GM12891 (cell line): Measurements from ENCODE around the gene IL10.

Experiments used
- DNase-seq: peaks from one replicate; pipeline ENCODE4 v3.0.0; 2011; ENCODE audit warnings: low spot score; ENCODE audit not compliant: insufficient read length
- FAIRE-seq: peaks from 2 replicates; lab custom pipeline; 2011; peaks lifted over from hg19 to GRCh38; lab: Jason Lieb, UNC
- PAX5 ChIP-seq: IDR thresholded peaks from 2 replicates; pipeline ENCODE4 v1.6.1; 2011; ENCODE audit warnings: low read length, moderate library complexity, mild to moderate bottlenecking; ENCODE audit not compliant: insufficient read depth, severe bottlenecking
- POLR2A ChIP-seq: IDR thresholded peaks from 2 replicates; pipeline ENCODE4 v1.6.1; 2011; ENCODE audit warnings: low read depth, low read length, control low read depth
- POLR2AphosphoS5 ChIP-seq: IDR thresholded peaks from 2 replicates; pipeline ENCODE4 v1.6.1; 2011; ENCODE audit warnings: low read depth, low read length, control low read depth
- POU2F2 ChIP-seq: IDR thresholded peaks from 2 replicates; pipeline ENCODE4 v1.6.1; 2011; ENCODE audit warnings: low read depth, mild to moderate bottlenecking, control low read depth, low read length, moderate library complexity
- SPI1 ChIP-seq: IDR thresholded peaks from 2 replicates; pipeline ENCODE4 v1.6.1; 2011; ENCODE audit warnings: low read depth, low read length, control low read depth
- TAF1 ChIP-seq: IDR thresholded peaks from 2 replicates; pipeline ENCODE4 v1.6.1; 2011; ENCODE audit warnings: low read depth, low read length, control low read depth

IL10 gene

GRCh38 chr1:206725109-206725963 is 47.0 kb downstream of the IL10 start:
- DNase-seq: peak; percentile 56
- FAIRE-seq: no peak
- TF ChIP-seq POU2F2 (no peak), PAX5 (peak; percentile 97)

GRCh38 chr1:206723805-206724472 is 48.4 kb downstream of the IL10 start:
- no peak for DNase-seq
- no peak for TF ChIP-seq PAX5
- no peak for TF ChIP-seq SPI1
- no peak for TF ChIP-seq POU2F2
- no peak for TF ChIP-seq TAF1
- TF ChIP-seq POLR2AphosphoS5: no peak
- TF ChIP-seq POLR2A: no peak
- FAIRE-seq: no peak

- DNase-seq: no peak
- TF ChIP-seq POLR2A (no peak), POLR2AphosphoS5 (no peak), PAX5 (no peak), TAF1 (no peak)
- no peak for FAIRE-seq
These were observed 48.9 kb downstream of the IL10 start for GRCh38 chr1:206723462-206723804.

GRCh38 chr1:206722751-206723461 is 49.4 kb downstream of the IL10 start:
- FAIRE-seq: no peak
- TF ChIP-seq POU2F2 (no peak), SPI1 (no peak), POLR2AphosphoS5 (no peak)
- no peak for DNase-seq

- no peak for TF ChIP-seq PAX5
- TF ChIP-seq TAF1: no peak
- no peak for TF ChIP-seq POU2F2
- no peak for TF ChIP-seq POLR2A
- TF ChIP-seq POLR2AphosphoS5: no peak
- no peak for TF ChIP-seq SPI1
- DNase-seq (no peak), FAIRE-seq (no peak)
These were observed 50.8 kb downstream of the IL10 start for GRCh38 chr1:206721454-206721853.

- DNase-seq: no peak
- TF ChIP-seq SPI1 (0 out of 2 replicates have a peak, but pooled peaks have one; percentile 17), POLR2AphosphoS5 (no peak), POU2F2 (no peak)
- FAIRE-seq: no peak
These were observed 53.0 kb downstream of the IL10 start for GRCh38 chr1:206719169-206719839.

GRCh38 chr1:206717674-206717989 is 54.7 kb downstream of the IL10 start:
- TF ChIP-seq POLR2AphosphoS5: no peak
- TF ChIP-seq POU2F2: no peak
- no peak for TF ChIP-seq TAF1
- no peak for TF ChIP-seq PAX5
- no peak for TF ChIP-seq POLR2A
- no peak for TF ChIP-seq SPI1
- no peak for FAIRE-seq
- no peak for DNase-seq
